A673 (cell line): ENCODE measurements around the gene MFSD6.

Source experiments
- EZH2 ChIP-seq: fragments of 200-600 bp; sonication (generic); IDR thresholded peaks from 2 replicates; pipeline ENCODE4 v1.6.1; 2017; ENCODE audit warnings: borderline replicate concordance, low read depth, mild to moderate bottlenecking, mixed read lengths, antibody characterized with exemption, low read length; ENCODE audit not compliant: poor library complexity, severe bottlenecking
- TF ChIP-seq, protein P1 (sequence below): fragments of 300-800, 200-600 bp; sonication (generic); conservative IDR thresholded peaks from 2 replicates; pipeline ENCODE4 v1.5.1; 2017; ENCODE audit warnings: low read depth, mild to moderate bottlenecking, antibody characterized with exemption, low read length, moderate library complexity, mixed read lengths

DNA sequence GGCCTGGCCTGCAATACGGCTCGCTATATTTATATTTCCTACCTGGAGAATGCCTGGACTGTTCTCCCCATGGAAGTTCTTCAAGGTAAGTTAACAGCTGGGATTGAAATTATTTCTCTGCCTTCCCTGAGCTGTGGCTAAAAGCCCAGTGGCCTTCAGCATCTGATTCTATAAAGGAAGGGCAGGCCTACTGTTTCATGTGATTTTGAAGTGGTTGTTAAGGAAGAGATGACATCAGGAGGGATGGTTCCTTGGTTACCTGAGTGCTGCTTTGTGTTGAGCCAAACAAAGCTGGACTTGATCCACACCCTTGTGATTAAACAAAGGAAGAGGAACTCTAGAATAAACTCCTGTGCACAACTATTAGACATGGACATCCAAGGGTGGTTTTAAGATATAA is 61.6 kb downstream of the MFSD6 start:
- TF ChIP-seq, protein P1, sequence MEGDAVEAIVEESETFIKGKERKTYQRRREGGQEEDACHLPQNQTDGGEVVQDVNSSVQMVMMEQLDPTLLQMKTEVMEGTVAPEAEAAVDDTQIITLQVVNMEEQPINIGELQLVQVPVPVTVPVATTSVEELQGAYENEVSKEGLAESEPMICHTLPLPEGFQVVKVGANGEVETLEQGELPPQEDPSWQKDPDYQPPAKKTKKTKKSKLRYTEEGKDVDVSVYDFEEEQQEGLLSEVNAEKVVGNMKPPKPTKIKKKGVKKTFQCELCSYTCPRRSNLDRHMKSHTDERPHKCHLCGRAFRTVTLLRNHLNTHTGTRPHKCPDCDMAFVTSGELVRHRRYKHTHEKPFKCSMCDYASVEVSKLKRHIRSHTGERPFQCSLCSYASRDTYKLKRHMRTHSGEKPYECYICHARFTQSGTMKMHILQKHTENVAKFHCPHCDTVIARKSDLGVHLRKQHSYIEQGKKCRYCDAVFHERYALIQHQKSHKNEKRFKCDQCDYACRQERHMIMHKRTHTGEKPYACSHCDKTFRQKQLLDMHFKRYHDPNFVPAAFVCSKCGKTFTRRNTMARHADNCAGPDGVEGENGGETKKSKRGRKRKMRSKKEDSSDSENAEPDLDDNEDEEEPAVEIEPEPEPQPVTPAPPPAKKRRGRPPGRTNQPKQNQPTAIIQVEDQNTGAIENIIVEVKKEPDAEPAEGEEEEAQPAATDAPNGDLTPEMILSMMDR = no peak
- no peak for TF ChIP-seq EZH2
